Ovary (tissue), 3 donors: ENCODE measurements around the gene MRPS9.

ENCODE experiments used
- POLR2A ChIP-seq: fragments of 450-650 bp; IDR thresholded peaks from one replicate; pipeline ENCODE4 v1.6.1; 2017; ENCODE audit warnings: antibody characterized with exemption, mild to moderate bottlenecking, moderate library complexity
- TF ChIP-seq, protein P1 (sequence below), 3 donors: fragments of 450-650 bp in 2 of 3; fragments of 200-600 bp in 1 of 3; IDR thresholded peaks; one replicate each; pipeline versions ENCODE4 v1.5.1 to v1.8.0; 2016 to 2022; ENCODE audit warnings: antibody characterized with exemption in 3 of 3, mild to moderate bottlenecking in 1 of 3
- donor health status: DM: no; HTN: no; CAD: no.

- TF ChIP-seq, protein P1, sequence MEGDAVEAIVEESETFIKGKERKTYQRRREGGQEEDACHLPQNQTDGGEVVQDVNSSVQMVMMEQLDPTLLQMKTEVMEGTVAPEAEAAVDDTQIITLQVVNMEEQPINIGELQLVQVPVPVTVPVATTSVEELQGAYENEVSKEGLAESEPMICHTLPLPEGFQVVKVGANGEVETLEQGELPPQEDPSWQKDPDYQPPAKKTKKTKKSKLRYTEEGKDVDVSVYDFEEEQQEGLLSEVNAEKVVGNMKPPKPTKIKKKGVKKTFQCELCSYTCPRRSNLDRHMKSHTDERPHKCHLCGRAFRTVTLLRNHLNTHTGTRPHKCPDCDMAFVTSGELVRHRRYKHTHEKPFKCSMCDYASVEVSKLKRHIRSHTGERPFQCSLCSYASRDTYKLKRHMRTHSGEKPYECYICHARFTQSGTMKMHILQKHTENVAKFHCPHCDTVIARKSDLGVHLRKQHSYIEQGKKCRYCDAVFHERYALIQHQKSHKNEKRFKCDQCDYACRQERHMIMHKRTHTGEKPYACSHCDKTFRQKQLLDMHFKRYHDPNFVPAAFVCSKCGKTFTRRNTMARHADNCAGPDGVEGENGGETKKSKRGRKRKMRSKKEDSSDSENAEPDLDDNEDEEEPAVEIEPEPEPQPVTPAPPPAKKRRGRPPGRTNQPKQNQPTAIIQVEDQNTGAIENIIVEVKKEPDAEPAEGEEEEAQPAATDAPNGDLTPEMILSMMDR (IDR thresholded peaks at IDR 0.05) = no peak
- TF ChIP-seq POLR2A = no peak
Observed at GRCh38 chr2:105134081-105134480, 96.2 kb downstream of the MRPS9 start.
